ENCODE measurements around the gene TLR4. TPM values are rescaled to one million over a fixed set of nuclear protein-coding genes. Genes with fewer than 3 reads are reported as not detected.

The TLR4 gene
- total RNA-seq, 1 experiment from 2014 or later, result 7.3 TPM

DNA sequence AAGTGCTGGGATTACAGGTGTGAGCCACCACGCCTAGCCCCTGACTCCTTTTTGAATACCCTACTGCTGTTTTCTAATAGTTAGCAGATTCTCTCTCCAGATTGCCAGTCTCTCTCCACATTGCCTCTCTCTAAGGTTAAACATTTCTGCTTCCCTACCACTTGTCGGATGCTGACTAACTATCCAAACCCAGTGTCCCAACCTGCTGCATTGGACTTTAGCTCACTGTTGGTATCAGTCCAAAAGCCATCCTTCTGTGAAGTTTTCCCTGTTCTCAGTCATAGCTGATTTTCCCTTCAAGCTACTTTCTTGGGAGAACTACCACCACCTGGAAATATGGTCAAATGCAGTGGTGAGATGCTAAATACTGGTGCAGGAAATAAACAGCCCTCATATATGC, 48.7 kb downstream of the TLR4 start:
- H4K20me1 ChIP-seq (ENCODE audit: insufficient read depth, low read depth, low read length), result no peaks in the 10 kb centered on the region
- H3K27ac ChIP-seq (ENCODE audit: low read length), result no peak overlapping the region
- no peak overlapping the region for H3K4me3 ChIP-seq (ENCODE audit: low read length)
- H3K4me2 ChIP-seq (ENCODE audit: low read depth, low read length, poor library complexity, severe bottlenecking), result no peak overlapping the region
- H3K9ac ChIP-seq (ENCODE audit: low read length), result no peak overlapping the region
- no peak overlapping the region for H2AFZ ChIP-seq (ENCODE audit: low read length)
- no peaks in the 10 kb centered on the region for H3K36me3 ChIP-seq (ENCODE audit: insufficient read depth, low read length)
- no peak for DNase-seq
- H3K9me3 ChIP-seq (ENCODE audit: low read length), result no peaks in the 10 kb centered on the region
- no peaks in the 10 kb centered on the region for H3K79me2 ChIP-seq (ENCODE audit: low read length)
- H3K4me1 ChIP-seq (ENCODE audit: low read length), result no peaks in the 10 kb centered on the region
- H3K27me3 ChIP-seq (ENCODE audit: low read length), result no peaks in the 10 kb centered on the region
- H3K9me2 ChIP-seq (replicated peaks; ENCODE audit: insufficient read depth, low read length), result no peaks in the 10 kb centered on the region

DNA sequence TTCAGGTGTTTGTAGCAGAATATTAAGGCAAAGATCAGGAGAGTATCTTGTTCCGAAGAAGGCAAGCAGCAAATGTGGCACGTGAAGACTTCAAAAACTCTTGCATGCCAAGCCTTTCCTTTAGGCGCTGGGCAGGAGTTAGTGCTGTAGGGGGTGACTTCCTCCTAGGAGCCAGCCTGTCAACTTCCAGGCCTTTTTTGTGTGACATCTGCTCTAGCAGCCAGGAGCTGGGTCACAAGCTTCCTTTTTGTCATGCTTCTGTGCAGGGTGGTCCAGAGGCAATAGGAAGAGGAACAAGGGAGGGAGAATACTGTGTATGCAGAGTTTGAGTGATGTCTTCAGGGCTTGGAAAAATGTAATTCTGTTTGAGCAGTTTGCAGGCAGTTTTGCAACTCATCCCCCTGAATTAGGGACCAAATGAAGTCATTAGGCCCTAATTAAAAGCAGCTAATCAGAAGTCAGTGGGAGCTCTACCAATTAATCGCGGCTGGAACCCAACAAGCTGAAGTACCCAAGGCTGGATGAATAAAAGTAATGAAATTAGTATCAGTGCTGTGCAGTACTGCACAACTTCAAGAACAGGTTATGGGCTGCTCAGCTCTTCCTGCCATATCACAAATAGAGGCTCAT, 53.5 kb downstream of the TLR4 start:
- H2AFZ ChIP-seq (ENCODE audit: low read length), result no peak overlapping the region
- H3K9me3 ChIP-seq (ENCODE audit: low read length), result no peaks in the 10 kb centered on the region
- no peaks in the 10 kb centered on the region for H3K27me3 ChIP-seq (ENCODE audit: low read length)
- no peaks in the 10 kb centered on the region for H4K20me1 ChIP-seq (ENCODE audit: insufficient read depth, low read depth, low read length)
- H3K4me3 ChIP-seq (ENCODE audit: low read length), result no peak overlapping the region
- no peak overlapping the region for H3K4me2 ChIP-seq (ENCODE audit: low read depth, low read length, poor library complexity, severe bottlenecking)
- H3K9ac ChIP-seq (ENCODE audit: low read length), result no peak overlapping the region
- H3K36me3 ChIP-seq (ENCODE audit: insufficient read depth, low read length), result no peaks in the 10 kb centered on the region
- no peaks in the 10 kb centered on the region for H3K79me2 ChIP-seq (ENCODE audit: low read length)
- H3K4me1 ChIP-seq (ENCODE audit: low read length), result no peaks in the 10 kb centered on the region
- H3K9me2 ChIP-seq (replicated peaks; ENCODE audit: insufficient read depth, low read length), result no peaks in the 10 kb centered on the region
- DNase-seq, result no peak
- H3K27ac ChIP-seq (ENCODE audit: low read length), result no peak overlapping the region

DNA sequence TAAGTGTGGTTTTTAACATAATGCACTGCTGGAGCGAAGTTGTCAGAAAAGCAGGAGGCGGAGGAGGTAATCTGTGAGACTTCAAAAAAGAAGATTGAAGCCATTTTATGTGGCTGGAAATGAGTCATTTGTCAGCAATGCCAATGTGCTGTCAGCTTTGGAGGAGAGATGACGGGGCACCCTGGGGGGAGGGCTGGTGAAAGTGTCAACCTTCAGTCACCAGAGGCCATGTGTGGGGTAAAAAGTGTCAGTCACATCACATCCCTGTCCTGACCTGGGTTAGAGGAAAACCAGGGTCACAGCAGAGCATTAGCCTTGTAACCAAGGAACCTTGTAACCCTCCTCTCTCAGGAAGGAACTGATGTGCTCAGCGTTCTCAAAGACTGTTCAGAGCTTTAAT, 59.1 kb downstream of the TLR4 start:
- Histone ChIP-seq H3K36me3 (ENCODE audit: insufficient read depth, low read length) (no peaks in the 10 kb centered on the region), H3K27ac (ENCODE audit: low read length) (no peak overlapping the region), H4K20me1 (ENCODE audit: insufficient read depth, low read depth, low read length) (no peaks in the 10 kb centered on the region), H3K4me1 (ENCODE audit: low read length) (no peaks in the 10 kb centered on the region), H3K9me3 (ENCODE audit: low read length) (no peaks in the 10 kb centered on the region), H3K27me3 (ENCODE audit: low read length) (no peaks in the 10 kb centered on the region), H3K4me2 (ENCODE audit: low read depth, low read length, poor library complexity, severe bottlenecking) (no peak overlapping the region), H3K9ac (ENCODE audit: low read length) (no peak overlapping the region), H3K79me2 (ENCODE audit: low read length) (no peaks in the 10 kb centered on the region), H2AFZ (ENCODE audit: low read length) (no peak overlapping the region), H3K9me2 (replicated peaks; ENCODE audit: insufficient read depth, low read length) (no peaks in the 10 kb centered on the region), H3K4me3 (ENCODE audit: low read length) (no peak overlapping the region)
- no peak for DNase-seq

DNA sequence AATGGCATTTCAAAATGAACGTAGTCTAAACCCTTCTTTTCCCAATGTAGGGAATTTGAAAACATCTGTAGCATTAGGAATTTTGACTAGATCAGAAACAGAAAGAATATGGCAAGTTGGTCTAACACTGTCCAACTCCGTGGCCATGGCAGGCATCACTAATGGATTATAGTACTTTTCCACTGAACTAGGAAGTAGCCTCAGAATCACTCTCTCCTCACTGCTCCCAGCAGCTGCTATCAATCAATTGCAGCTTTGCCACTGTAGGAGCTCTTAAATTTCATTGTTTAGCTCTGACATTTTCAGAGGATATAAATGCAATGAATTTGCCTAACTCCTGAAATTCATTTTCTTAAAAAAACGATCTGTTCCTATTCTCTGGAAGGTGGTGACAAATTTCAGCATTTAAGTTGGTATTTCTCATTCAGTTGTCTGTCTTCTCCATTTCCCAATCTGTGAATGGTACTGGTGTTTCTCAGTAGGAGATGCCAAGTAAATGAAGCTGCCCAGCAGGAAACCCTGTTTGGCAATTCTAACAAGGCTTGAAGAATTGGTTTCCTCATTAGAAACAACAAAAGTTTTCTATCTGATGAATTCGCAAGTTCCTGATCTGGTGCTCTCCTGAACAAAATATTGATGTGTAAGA, 64.7 kb downstream of the TLR4 start:
- Histone ChIP-seq H2AFZ (ENCODE audit: low read length) (no peak overlapping the region), H4K20me1 (ENCODE audit: insufficient read depth, low read depth, low read length) (no peaks in the 10 kb centered on the region), H3K9me3 (ENCODE audit: low read length) (no peaks in the 10 kb centered on the region), H3K4me1 (ENCODE audit: low read length) (no peaks in the 10 kb centered on the region), H3K36me3 (ENCODE audit: insufficient read depth, low read length) (no peaks in the 10 kb centered on the region), H3K27ac (ENCODE audit: low read length) (no peak overlapping the region), H3K79me2 (ENCODE audit: low read length) (no peaks in the 10 kb centered on the region), H3K4me2 (ENCODE audit: low read depth, low read length, poor library complexity, severe bottlenecking) (no peak overlapping the region), H3K4me3 (ENCODE audit: low read length) (no peak overlapping the region), H3K9me2 (replicated peaks; ENCODE audit: insufficient read depth, low read length) (no peaks in the 10 kb centered on the region), H3K27me3 (ENCODE audit: low read length) (no peaks in the 10 kb centered on the region), H3K9ac (ENCODE audit: low read length) (no peak overlapping the region)
- DNase-seq, result no peak

DNA sequence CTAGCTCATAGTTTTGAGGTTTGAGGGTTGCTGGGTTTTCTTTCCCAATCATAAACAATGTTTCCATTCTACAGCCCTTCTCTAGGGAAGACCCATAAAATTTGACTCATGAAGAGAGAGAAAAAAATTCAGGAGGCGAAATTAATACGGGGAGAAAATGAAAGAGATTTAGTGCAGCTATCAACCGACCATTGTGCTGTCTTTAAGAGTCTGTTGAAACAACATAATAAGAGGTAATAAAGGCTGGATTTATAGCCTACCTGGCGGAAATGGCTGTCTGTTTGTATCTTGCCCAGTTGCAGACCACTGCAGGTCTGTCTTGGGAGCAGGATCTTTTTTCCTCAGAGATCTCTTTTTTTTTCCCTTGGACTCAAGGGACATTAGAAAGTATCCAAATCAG, 66.9 kb downstream of the TLR4 start:
- Histone ChIP-seq H3K9me3 (ENCODE audit: low read length) (no peaks in the 10 kb centered on the region), H3K4me2 (ENCODE audit: low read depth, low read length, poor library complexity, severe bottlenecking) (no peak overlapping the region), H3K27me3 (ENCODE audit: low read length) (no peaks in the 10 kb centered on the region), H3K9ac (ENCODE audit: low read length) (no peak overlapping the region), H3K36me3 (ENCODE audit: insufficient read depth, low read length) (no peaks in the 10 kb centered on the region), H3K27ac (ENCODE audit: low read length) (no peak overlapping the region), H3K79me2 (ENCODE audit: low read length) (no peaks in the 10 kb centered on the region), H2AFZ (ENCODE audit: low read length) (no peak overlapping the region), H3K4me1 (ENCODE audit: low read length) (peaks cover 3% of the 10 kb centered on the region; the same call in 1 of the 2 replicates), H3K9me2 (replicated peaks; ENCODE audit: insufficient read depth, low read length) (no peaks in the 10 kb centered on the region), H3K4me3 (ENCODE audit: low read length) (no peak overlapping the region), H4K20me1 (ENCODE audit: insufficient read depth, low read depth, low read length) (no peaks in the 10 kb centered on the region)
- no peak for DNase-seq

DNA sequence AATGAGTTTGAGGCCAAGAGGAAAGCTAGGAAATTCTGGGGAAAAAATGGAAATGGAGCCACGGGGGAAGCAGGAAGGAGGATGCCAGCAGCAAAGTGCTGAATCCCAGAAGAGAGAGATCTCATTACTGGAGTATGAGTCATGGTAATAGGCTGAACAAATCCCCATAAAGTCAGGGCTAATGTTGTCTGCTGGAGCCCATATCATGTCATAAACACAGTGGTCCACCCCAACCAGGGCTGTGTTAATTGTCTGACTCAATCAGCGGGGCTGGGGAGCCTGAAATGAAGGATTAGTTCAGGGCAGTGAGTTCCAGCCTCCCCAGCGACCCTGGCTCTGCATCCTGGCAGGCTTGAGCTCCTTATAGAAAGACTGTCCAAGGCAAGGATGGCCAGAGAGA, 68.8 kb downstream of the TLR4 start:
- no peak overlapping the region for H2AFZ ChIP-seq (ENCODE audit: low read length)
- no peak overlapping the region for H3K9ac ChIP-seq (ENCODE audit: low read length)
- no peak for DNase-seq
- no peak overlapping the region for H3K4me2 ChIP-seq (ENCODE audit: low read depth, low read length, poor library complexity, severe bottlenecking)
- H3K9me3 ChIP-seq (ENCODE audit: low read length), result no peaks in the 10 kb centered on the region
- H3K27me3 ChIP-seq (ENCODE audit: low read length), result no peaks in the 10 kb centered on the region
- no peak overlapping the region for H3K27ac ChIP-seq (ENCODE audit: low read length)
- no peaks in the 10 kb centered on the region for H3K36me3 ChIP-seq (ENCODE audit: insufficient read depth, low read length)
- no peaks in the 10 kb centered on the region for H3K79me2 ChIP-seq (ENCODE audit: low read length)
- H3K4me3 ChIP-seq (ENCODE audit: low read length), result no peak overlapping the region
- H4K20me1 ChIP-seq (ENCODE audit: insufficient read depth, low read depth, low read length), result no peaks in the 10 kb centered on the region
- H3K9me2 ChIP-seq (replicated peaks; ENCODE audit: insufficient read depth, low read length), result no peaks in the 10 kb centered on the region
- H3K4me1 ChIP-seq (ENCODE audit: low read length), result peaks cover 6% of the 10 kb centered on the region; the same call in 1 of the 2 replicates

Small RNA genes lying within 50 kb of the gene (small RNA-seq; reads per million reads assigned to genes)
- not detected for gene RNU6-1082P
